Fibroblast of villous mesenchyme (primary cell): Measurements from ENCODE around the gene SORL1. TPM values are rescaled to one million over a fixed set of nuclear protein-coding genes. Genes with fewer than 3 reads are reported as not detected.
A peak's percentile ranks its signal among the peaks of the same experiment; 100 is the strongest.

ENCODE experiments used
- DNase-seq: peaks from one replicate; pipeline ENCODE4 v3.0.0-alpha.2; 2010; ENCODE audit warnings: low read depth
- H3K4me3 ChIP-seq: 2 replicates; pipeline ENCODE4 v1.5.1; 2011; ENCODE audit warnings: low read depth, mild to moderate bottlenecking, low read length
- CTCF ChIP-seq: IDR thresholded peaks from 2 replicates; pipeline ENCODE4 v1.5.1; 2012; ENCODE audit warnings: low read depth, mild to moderate bottlenecking, low read length; ENCODE audit not compliant: insufficient read depth
- total RNA-seq: library from RNA; depleted of rRNA; stranded (reverse); fragments of >200 nt; gene quantifications from 2 replicates; pipeline ENCODE4 v1.2.3, GENCODE V29; 2012

Gene SORL1
- total RNA-seq, 1 donor = 0.43 TPM

- DNase-seq = no peak
- TF ChIP-seq CTCF = no peak
- no peak overlapping the region for H3K4me3 ChIP-seq
These were observed 6.9 kb upstream of the SORL1 start for GRCh38 chr11:121445071-121445768.

- peak; percentile 36 for TF ChIP-seq CTCF
- H3K4me3 ChIP-seq = no peak overlapping the region
- peak; percentile 24 for DNase-seq
These were observed 5.4 kb upstream of the SORL1 start for GRCh38 chr11:121446752-121447156.

GRCh38 chr11:121448011-121448410 is 4.1 kb upstream of the SORL1 start:
- DNase-seq = no peak
- H3K4me3 ChIP-seq = no peak overlapping the region
- TF ChIP-seq CTCF = no peak

- TF ChIP-seq CTCF = no peak
- no peak for DNase-seq
- H3K4me3 ChIP-seq = no peak overlapping the region
These were observed 3.6 kb upstream of the SORL1 start for GRCh38 chr11:121448431-121448941.

GRCh38 chr11:121449123-121449522 is 3.0 kb upstream of the SORL1 start:
- no peak for DNase-seq
- no peak overlapping the region for H3K4me3 ChIP-seq
- TF ChIP-seq CTCF = no peak

- H3K4me3 ChIP-seq = no peak overlapping the region
- no peak for DNase-seq
- no peak for TF ChIP-seq CTCF
These were observed 2.5 kb upstream of the SORL1 start for GRCh38 chr11:121449626-121450025.

- H3K4me3 ChIP-seq = no peak overlapping the region
- no peak for TF ChIP-seq CTCF
- DNase-seq = no peak
These were observed 1.7 kb upstream of the SORL1 start for GRCh38 chr11:121450401-121450800.
